DMS53 treated with DMSO at 0.1 percent for 48 hours (cell line): Measurements from ENCODE around the gene KIFC3.
A peak's percentile ranks its signal among the peaks of the same experiment; 100 is the strongest.
"Not testable (repeated sequence)": the region's sequence is repeated elsewhere in the genome, so short reads cannot be mapped to it uniquely, and the experiment has no call there.

Source experiments
- DNase-seq: peaks from one replicate; lab custom pipeline; 2025; ENCODE audit not compliant: unreplicated experiment; lab: John Stamatoyannopoulos, UW

Gene KIFC3

GRCh38 chr16:57725976-57726375 lies 76.3 kb downstream of the KIFC3 start:
- no peak for DNase-seq

- DNase-seq = no peak
These were observed 76.7 kb downstream of the KIFC3 start for GRCh38 chr16:57725554-57725953.

- DNase-seq = no peak
These were observed 77.1 kb downstream of the KIFC3 start for GRCh38 chr16:57725151-57725550.

- no peak for DNase-seq
These were observed 77.8 kb downstream of the KIFC3 start for GRCh38 chr16:57724531-57724930.

GRCh38 chr16:57723170-57723569 lies 79.1 kb downstream of the KIFC3 start:
- DNase-seq = no peak

- DNase-seq = no peak
These were observed 79.6 kb downstream of the KIFC3 start for GRCh38 chr16:57722651-57723050.

- DNase-seq = no peak
These were observed 80.1 kb downstream of the KIFC3 start for GRCh38 chr16:57722210-57722499.

GRCh38 chr16:57721356-57722209 lies 80.7 kb downstream of the KIFC3 start:
- DNase-seq = no peak

GRCh38 chr16:57720142-57720575 lies 82.1 kb downstream of the KIFC3 start:
- DNase-seq = peak; percentile 26

GRCh38 chr16:57714047-57714446 lies 88.2 kb downstream of the KIFC3 start:
- no peak for DNase-seq

GRCh38 chr16:57713596-57713995 lies 88.7 kb downstream of the KIFC3 start:
- DNase-seq = no peak

GRCh38 chr16:57712569-57712968 lies 89.7 kb downstream of the KIFC3 start:
- not testable (repeated sequence) for DNase-seq

GRCh38 chr16:57711993-57712392 lies 90.3 kb downstream of the KIFC3 start:
- DNase-seq = no peak

- DNase-seq = no peak
These were observed 90.9 kb downstream of the KIFC3 start for GRCh38 chr16:57711346-57711745.

- DNase-seq = no peak
These were observed 92.6 kb downstream of the KIFC3 start for GRCh38 chr16:57709663-57710062.
